ENCODE data around the gene RNF7.

DNA sequence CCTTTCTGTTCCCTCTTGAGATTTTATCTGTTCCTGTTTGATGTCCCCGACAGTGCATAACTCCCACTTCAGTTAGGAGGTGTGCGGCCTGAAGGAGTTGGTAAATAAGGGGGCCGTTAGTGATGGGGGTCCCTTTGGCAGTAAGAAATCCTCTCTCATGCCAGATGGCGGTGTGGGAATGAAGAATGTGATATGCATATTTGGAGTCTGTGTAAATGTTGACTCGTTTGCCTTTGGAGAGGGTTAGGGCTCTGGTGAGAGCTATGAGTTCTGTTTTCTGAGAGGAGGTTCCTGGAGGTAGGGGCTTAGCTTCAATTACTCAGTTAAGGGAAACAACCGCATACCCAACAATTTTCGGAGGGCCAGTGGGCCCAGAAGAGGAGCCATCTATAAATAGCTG, 38.8 kb upstream of the RNF7 start:
- TF ChIP-seq, protein P1, sequence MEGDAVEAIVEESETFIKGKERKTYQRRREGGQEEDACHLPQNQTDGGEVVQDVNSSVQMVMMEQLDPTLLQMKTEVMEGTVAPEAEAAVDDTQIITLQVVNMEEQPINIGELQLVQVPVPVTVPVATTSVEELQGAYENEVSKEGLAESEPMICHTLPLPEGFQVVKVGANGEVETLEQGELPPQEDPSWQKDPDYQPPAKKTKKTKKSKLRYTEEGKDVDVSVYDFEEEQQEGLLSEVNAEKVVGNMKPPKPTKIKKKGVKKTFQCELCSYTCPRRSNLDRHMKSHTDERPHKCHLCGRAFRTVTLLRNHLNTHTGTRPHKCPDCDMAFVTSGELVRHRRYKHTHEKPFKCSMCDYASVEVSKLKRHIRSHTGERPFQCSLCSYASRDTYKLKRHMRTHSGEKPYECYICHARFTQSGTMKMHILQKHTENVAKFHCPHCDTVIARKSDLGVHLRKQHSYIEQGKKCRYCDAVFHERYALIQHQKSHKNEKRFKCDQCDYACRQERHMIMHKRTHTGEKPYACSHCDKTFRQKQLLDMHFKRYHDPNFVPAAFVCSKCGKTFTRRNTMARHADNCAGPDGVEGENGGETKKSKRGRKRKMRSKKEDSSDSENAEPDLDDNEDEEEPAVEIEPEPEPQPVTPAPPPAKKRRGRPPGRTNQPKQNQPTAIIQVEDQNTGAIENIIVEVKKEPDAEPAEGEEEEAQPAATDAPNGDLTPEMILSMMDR (IDR thresholded peaks at IDR 0.05), result no peak
- no peak for TF ChIP-seq POLR2A (IDR thresholded peaks at IDR 0.05)
